ENCODE data around the gene JPH2.

Gene JPH2

DNA sequence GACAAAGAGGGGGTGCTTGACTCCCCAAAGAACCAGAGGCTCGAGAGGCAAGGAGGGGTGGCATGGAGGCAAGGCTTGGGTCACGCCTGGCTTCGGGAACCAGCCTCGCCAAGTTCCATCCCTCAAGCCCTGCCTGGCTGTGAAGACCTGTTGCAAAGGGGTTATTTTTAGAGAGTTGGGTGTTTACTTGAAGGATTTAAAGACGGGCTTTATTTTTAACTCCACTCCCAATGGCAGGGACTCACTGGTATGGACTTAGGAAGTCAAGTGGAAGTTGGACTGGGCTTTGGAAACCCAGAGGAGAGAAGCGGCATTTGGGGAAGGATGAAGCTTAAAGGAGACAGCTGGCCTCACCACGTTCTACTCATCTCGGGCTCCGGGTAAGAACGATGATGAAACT is 43.1 kb downstream of the JPH2 start:
- Histone ChIP-seq H3K9ac (ENCODE audit: low read depth, low read length) (no peak overlapping the region), H3K27ac (ENCODE audit: low read length) (no peak overlapping the region), H3K79me2 (ENCODE audit: insufficient read depth, low read length) (no peaks in the 10 kb centered on the region), H4K20me1 (ENCODE audit: insufficient read depth, low read length) (no peaks in the 10 kb centered on the region), H3K4me1 (ENCODE audit: insufficient read depth, low read length) (no peaks in the 10 kb centered on the region), H3K4me2 (ENCODE audit: insufficient read depth, low read length) (no peak overlapping the region), H3K27me3 (ENCODE audit: insufficient read depth, low read length, poor library complexity) (peaks cover 44% of the 10 kb centered on the region), H2AFZ (ENCODE audit: low read depth, low read length) (no peak overlapping the region), H3K36me3 (ENCODE audit: insufficient read depth, low read length) (no peaks in the 10 kb centered on the region), H3K4me3 (ENCODE audit: low read depth in 1 of 2, low read length in 2 of 2) (no peak overlapping the region), H3K9me3 (ENCODE audit: insufficient read depth, low read length, severe bottlenecking) (no peaks in the 10 kb centered on the region)
- no peak for ATAC-seq (ENCODE audit: insufficient read depth, low read depth)
- TF ChIP-seq, protein P1, sequence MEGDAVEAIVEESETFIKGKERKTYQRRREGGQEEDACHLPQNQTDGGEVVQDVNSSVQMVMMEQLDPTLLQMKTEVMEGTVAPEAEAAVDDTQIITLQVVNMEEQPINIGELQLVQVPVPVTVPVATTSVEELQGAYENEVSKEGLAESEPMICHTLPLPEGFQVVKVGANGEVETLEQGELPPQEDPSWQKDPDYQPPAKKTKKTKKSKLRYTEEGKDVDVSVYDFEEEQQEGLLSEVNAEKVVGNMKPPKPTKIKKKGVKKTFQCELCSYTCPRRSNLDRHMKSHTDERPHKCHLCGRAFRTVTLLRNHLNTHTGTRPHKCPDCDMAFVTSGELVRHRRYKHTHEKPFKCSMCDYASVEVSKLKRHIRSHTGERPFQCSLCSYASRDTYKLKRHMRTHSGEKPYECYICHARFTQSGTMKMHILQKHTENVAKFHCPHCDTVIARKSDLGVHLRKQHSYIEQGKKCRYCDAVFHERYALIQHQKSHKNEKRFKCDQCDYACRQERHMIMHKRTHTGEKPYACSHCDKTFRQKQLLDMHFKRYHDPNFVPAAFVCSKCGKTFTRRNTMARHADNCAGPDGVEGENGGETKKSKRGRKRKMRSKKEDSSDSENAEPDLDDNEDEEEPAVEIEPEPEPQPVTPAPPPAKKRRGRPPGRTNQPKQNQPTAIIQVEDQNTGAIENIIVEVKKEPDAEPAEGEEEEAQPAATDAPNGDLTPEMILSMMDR (IDR thresholded peaks at IDR 0.05; ENCODE audit: borderline replicate concordance, extremely low read depth, low read length, poor library complexity, severe bottlenecking) = no peak
- no peak for TF ChIP-seq EZH2 (IDR thresholded peaks at IDR 0.05; ENCODE audit: borderline replicate concordance, low read depth, low read length, severe bottlenecking)
- DNase-seq = no peak

GRCh38 chr20:44142413-44142812 is 44.6 kb downstream of the JPH2 start:
- Histone ChIP-seq H3K4me3 (ENCODE audit: low read depth in 1 of 2, low read length in 2 of 2) (no peak overlapping the region), H3K9me3 (ENCODE audit: insufficient read depth, low read length, severe bottlenecking) (no peaks in the 10 kb centered on the region), H3K4me1 (ENCODE audit: insufficient read depth, low read length) (no peaks in the 10 kb centered on the region), H3K4me2 (ENCODE audit: insufficient read depth, low read length) (no peak overlapping the region), H3K36me3 (ENCODE audit: insufficient read depth, low read length) (no peaks in the 10 kb centered on the region), H3K27ac (ENCODE audit: low read length) (no peak overlapping the region), H3K79me2 (ENCODE audit: insufficient read depth, low read length) (no peaks in the 10 kb centered on the region), H3K27me3 (ENCODE audit: insufficient read depth, low read length, poor library complexity) (peaks cover 42% of the 10 kb centered on the region), H2AFZ (ENCODE audit: low read depth, low read length) (no peak overlapping the region), H3K9ac (ENCODE audit: low read depth, low read length) (no peak overlapping the region), H4K20me1 (ENCODE audit: insufficient read depth, low read length) (no peaks in the 10 kb centered on the region)
- no peak for ATAC-seq (ENCODE audit: insufficient read depth, low read depth)
- no peak for TF ChIP-seq EZH2 (IDR thresholded peaks at IDR 0.05; ENCODE audit: borderline replicate concordance, low read depth, low read length, severe bottlenecking)
- TF ChIP-seq, protein P1 (IDR thresholded peaks at IDR 0.05; ENCODE audit: borderline replicate concordance, extremely low read depth, low read length, poor library complexity, severe bottlenecking) = no peak
- no peak for DNase-seq

- Histone ChIP-seq H3K4me3 (ENCODE audit: low read depth in 1 of 2, low read length in 2 of 2) (no peak overlapping the region), H3K4me1 (ENCODE audit: insufficient read depth, low read length) (no peaks in the 10 kb centered on the region), H3K4me2 (ENCODE audit: insufficient read depth, low read length) (no peak overlapping the region), H3K79me2 (ENCODE audit: insufficient read depth, low read length) (no peaks in the 10 kb centered on the region), H3K27me3 (ENCODE audit: insufficient read depth, low read length, poor library complexity) (peaks cover 42% of the 10 kb centered on the region), H3K9me3 (ENCODE audit: insufficient read depth, low read length, severe bottlenecking) (no peaks in the 10 kb centered on the region), H3K27ac (ENCODE audit: low read length) (no peak overlapping the region), H4K20me1 (ENCODE audit: insufficient read depth, low read length) (no peaks in the 10 kb centered on the region), H3K36me3 (ENCODE audit: insufficient read depth, low read length) (no peaks in the 10 kb centered on the region), H2AFZ (ENCODE audit: low read depth, low read length) (no peak overlapping the region), H3K9ac (ENCODE audit: low read depth, low read length) (no peak overlapping the region)
- no peak for ATAC-seq (ENCODE audit: insufficient read depth, low read depth)
- TF ChIP-seq EZH2 (IDR thresholded peaks at IDR 0.05; ENCODE audit: borderline replicate concordance, low read depth, low read length, severe bottlenecking) = no peak
- TF ChIP-seq, protein P1 (IDR thresholded peaks at IDR 0.05; ENCODE audit: borderline replicate concordance, extremely low read depth, low read length, poor library complexity, severe bottlenecking) = no peak
- DNase-seq = no peak
Observed at GRCh38 chr20:44141873-44142272, 45.1 kb downstream of the JPH2 start.

DNA sequence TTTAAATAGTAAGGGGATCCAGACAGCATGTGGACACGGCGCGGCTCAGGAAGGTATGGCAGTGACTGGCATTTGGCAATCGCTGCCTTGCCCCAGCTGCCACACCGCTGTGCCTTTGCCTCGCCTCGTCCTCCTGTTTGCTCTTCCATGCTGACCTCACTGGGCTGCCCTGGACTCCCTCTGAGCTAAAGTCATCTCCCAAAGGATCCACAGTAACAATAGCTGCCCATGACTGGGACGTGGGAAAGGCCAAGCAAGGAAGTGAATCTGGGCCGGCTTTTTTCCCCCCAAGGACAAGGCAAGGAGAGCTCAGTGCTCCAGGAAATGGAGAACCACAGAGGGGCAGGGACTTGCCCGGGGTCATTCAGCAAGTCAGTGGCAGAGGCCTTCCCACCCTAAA is 48.1 kb downstream of the JPH2 start:
- DNase-seq (no peak), ATAC-seq (ENCODE audit: insufficient read depth, low read depth) (no peak)
- H3K9ac ChIP-seq (ENCODE audit: low read depth, low read length) = no peak overlapping the region
- no peaks in the 10 kb centered on the region for H3K9me3 ChIP-seq (ENCODE audit: insufficient read depth, low read length, severe bottlenecking)
- H3K4me2 ChIP-seq (ENCODE audit: insufficient read depth, low read length) = no peak overlapping the region
- no peaks in the 10 kb centered on the region for H3K79me2 ChIP-seq (ENCODE audit: insufficient read depth, low read length)
- H2AFZ ChIP-seq (ENCODE audit: low read depth, low read length) = no peak overlapping the region
- H3K36me3 ChIP-seq (ENCODE audit: insufficient read depth, low read length) = no peaks in the 10 kb centered on the region
- TF ChIP-seq EZH2 (IDR thresholded peaks at IDR 0.05; ENCODE audit: borderline replicate concordance, low read depth, low read length, severe bottlenecking) = no peak
- TF ChIP-seq, protein P1 (IDR thresholded peaks at IDR 0.05; ENCODE audit: borderline replicate concordance, extremely low read depth, low read length, poor library complexity, severe bottlenecking) = no peak
- peaks cover 28% of the 10 kb centered on the region for H3K27me3 ChIP-seq (ENCODE audit: insufficient read depth, low read length, poor library complexity)
- no peak overlapping the region for H3K27ac ChIP-seq (ENCODE audit: low read length)
- H3K4me1 ChIP-seq (ENCODE audit: insufficient read depth, low read length) = no peaks in the 10 kb centered on the region
- no peak overlapping the region for H3K4me3 ChIP-seq (ENCODE audit: low read depth in 1 of 2, low read length in 2 of 2)
- no peaks in the 10 kb centered on the region for H4K20me1 ChIP-seq (ENCODE audit: insufficient read depth, low read length)
